ENCODE measurements around the gene SRPK2.

The SRPK2 gene

DNA sequence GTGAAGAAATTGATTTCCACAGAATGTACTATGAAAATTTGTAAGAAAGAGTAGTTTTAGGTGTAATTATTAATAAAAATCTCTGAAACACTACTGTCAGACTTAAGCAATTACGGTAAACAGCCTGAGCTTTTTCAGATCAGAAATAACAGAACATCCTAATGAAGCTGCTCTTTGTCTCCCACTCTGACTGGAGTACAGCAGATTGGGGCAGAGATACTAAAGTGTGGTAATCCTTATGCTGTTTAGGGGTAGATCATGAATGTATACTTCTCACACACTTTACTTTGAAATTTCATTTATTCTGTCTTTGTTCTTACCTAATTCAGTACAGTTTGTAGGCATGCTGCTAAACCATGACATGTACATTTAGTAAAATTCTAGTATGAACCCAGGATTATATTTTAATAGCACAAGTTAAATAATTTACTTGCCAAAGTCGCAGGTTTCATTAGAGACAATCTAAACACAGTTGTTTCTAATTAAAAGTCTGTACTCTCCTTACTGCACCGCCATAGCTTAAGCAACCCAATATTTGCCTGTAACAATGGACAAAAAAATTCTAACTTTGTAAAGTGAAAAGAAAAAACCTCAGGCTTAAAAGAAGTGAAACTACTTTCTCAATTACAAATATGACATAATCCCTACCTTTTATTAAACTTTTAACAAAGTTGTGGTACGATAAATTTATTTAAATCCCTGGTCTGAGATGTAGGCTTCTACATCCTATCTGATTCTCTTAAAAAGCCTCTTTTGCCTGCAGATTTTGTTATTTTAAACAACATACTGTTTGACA, 286.0 kb downstream of the SRPK2 start:
- no peak for TF ChIP-seq CTCF (IDR thresholded peaks at IDR 0.05; ENCODE audit: low read depth, low read length)
- in situ Hi-C loops (cut with HindIII; ENCODE audit: low sequenced_read_pairs) = no loop called here
- DNase-seq (ENCODE audit: low read depth, low spot score) = no peak
- no peak overlapping the region for H3K4me3 ChIP-seq (ENCODE audit: low read depth, low read length)

DNA sequence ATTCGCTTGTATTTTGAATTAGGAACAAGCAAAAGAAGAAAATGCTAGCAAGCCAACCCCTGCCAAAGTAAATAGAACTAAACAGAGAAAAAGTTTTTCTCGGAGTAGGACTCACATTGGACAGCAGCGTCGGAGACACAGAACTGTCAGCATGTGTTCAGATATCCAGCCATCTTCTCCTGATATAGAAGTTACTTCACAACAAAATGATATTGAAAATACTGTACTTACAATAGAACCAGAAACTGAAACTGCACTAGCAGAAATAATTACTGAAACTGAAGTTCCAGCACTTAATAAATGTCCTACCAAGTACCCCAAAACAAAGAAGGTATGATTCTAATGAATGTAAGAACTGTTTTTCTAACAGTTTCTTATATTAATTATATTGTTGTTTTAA, 286.9 kb downstream of the SRPK2 start:
- TF ChIP-seq CTCF (IDR thresholded peaks at IDR 0.05; ENCODE audit: low read depth, low read length) = no peak
- peak; percentile 25 for DNase-seq (ENCODE audit: low read depth, low spot score)
- no peak overlapping the region for H3K4me3 ChIP-seq (ENCODE audit: low read depth, low read length)
- in situ Hi-C loops (cut with HindIII; ENCODE audit: low sequenced_read_pairs) = no loop called here

DNA sequence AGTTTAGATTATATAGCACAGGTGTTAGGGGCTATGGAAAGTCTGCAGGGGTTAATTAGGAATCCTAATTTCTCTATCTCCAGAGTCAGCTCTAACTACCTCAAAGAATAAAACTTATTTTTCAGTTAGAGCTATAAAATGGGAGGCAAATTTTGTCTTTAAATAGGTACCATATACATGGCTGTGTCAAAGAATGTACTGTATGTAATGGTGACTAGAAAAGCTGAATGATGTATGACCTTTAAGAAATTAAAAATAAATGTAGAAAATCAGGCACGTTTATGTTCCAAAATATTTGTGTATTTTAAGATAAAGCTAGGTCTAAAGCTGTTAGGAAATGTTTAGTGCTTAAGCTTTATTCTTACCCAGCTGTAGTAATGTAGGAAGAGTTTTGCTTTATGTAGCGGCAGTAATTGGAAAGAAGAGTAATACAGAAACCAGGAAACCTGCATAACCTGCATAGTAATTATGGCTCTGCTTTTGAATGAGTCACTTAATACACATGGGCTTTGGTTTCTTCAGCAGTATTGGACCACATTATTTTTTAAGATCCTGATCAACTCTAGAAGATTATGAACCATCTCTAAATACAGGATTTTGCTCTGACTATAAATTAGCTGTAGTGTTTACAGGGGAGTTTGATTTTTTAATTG, 289.7 kb downstream of the SRPK2 start:
- no peak for TF ChIP-seq CTCF (IDR thresholded peaks at IDR 0.05; ENCODE audit: low read depth, low read length)
- peak; percentile 36 for DNase-seq (ENCODE audit: low read depth, low spot score)
- in situ Hi-C loops (cut with HindIII; ENCODE audit: low sequenced_read_pairs) = no loop called here
- no peak overlapping the region for H3K4me3 ChIP-seq (ENCODE audit: low read depth, low read length)

GRCh38 chr7:105097619-105098018, 291.1 kb downstream of the SRPK2 start:
- peak; percentile 78 for DNase-seq (ENCODE audit: low read depth, low spot score)
- in situ Hi-C loops (cut with HindIII; ENCODE audit: low sequenced_read_pairs) = no loop called here
- no peak for TF ChIP-seq CTCF (IDR thresholded peaks at IDR 0.05; ENCODE audit: low read depth, low read length)
- H3K4me3 ChIP-seq (ENCODE audit: low read depth, low read length) = no peak overlapping the region

- no peak overlapping the region for H3K4me3 ChIP-seq (ENCODE audit: low read depth, low read length)
- TF ChIP-seq CTCF (IDR thresholded peaks at IDR 0.05; ENCODE audit: low read depth, low read length) = no peak
- no peak for DNase-seq (ENCODE audit: low read depth, low spot score)
- in situ Hi-C loops (cut with HindIII; ENCODE audit: low sequenced_read_pairs) = no loop called here
Measured at GRCh38 chr7:105096306-105096705, 292.4 kb downstream of the SRPK2 start.

DNA sequence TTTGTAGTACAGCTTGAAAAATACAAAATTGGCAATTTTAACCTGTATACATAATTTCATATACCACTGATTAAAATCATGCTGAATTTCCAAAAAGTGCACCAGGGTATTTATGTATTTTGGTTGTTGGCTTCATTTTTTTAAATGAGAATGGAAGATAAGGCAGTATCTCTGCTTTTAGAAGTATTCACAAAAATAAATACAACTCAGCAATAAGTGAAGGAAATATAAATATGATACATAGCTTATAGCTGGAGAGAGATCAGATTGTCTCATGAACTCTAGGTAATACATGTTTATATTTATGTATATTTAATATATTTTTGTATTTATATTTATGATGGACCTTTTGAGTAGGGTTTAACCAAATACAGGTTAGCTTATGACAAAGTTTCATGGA, 293.8 kb downstream of the SRPK2 start:
- in situ Hi-C loops (cut with HindIII; ENCODE audit: low sequenced_read_pairs) = no loop called here
- TF ChIP-seq CTCF (IDR thresholded peaks at IDR 0.05; ENCODE audit: low read depth, low read length) = no peak
- DNase-seq (ENCODE audit: low read depth, low spot score) = no peak
- no peak overlapping the region for H3K4me3 ChIP-seq (ENCODE audit: low read depth, low read length)
